Hepatocyte (in vitro differentiated cells): ENCODE results near the gene TNFSF15.

Experiments used
- CTCF ChIP-seq: fragments of 200-600 bp; sonication (generic); IDR thresholded peaks from 2 replicates; pipeline ENCODE4 v1.5.1; 2016; ENCODE audit warnings: antibody characterized with exemption, mild to moderate bottlenecking; ENCODE audit not compliant: poor library complexity
- EZH2 ChIP-seq: fragments of 200-600 bp; sonication (generic); IDR thresholded peaks from 2 replicates; pipeline ENCODE4 v1.6.1; 2016; ENCODE audit warnings: antibody characterized with exemption, mild to moderate bottlenecking, borderline replicate concordance

GRCh38 chr9:114775981-114776380 lies 29.9 kb downstream of the TNFSF15 start:
- no peak for TF ChIP-seq EZH2
- TF ChIP-seq CTCF: no peak
